ENCODE measurements around the gene FGF11. TPM values are rescaled to one million over a fixed set of nuclear protein-coding genes. Genes with fewer than 3 reads are reported as not detected.

Gene FGF11
- 0.32 and 3.9 TPM in 2 replicates for total RNA-seq

- TF ChIP-seq CTCF (IDR thresholded peaks at IDR 0.05; ENCODE audit: insufficient read depth, low read depth, low read length), result no peak
- no peak for DNase-seq (ENCODE audit: low read depth)
- peak within 1 kb of the TSS; percentile 60 for H3K4me3 ChIP-seq (ENCODE audit: low read depth, low read length)
Measured at GRCh38 chr17:7439462-7440112, at the start of gene FGF11. Gene FGF11, plus strand, starts transcription at chr17:7439512. Its CDS starts 109 bp downstream, at chr17:7439621.

GRCh38 chr17:7389924-7390910, 49.1 kb upstream of the FGF11 start:
- no peak for TF ChIP-seq CTCF (IDR thresholded peaks at IDR 0.05; ENCODE audit: insufficient read depth, low read depth, low read length)
- DNase-seq (ENCODE audit: low read depth), result no peak

GRCh38 chr17:7391307-7391706, 48.0 kb upstream of the FGF11 start:
- TF ChIP-seq CTCF (IDR thresholded peaks at IDR 0.05; ENCODE audit: insufficient read depth, low read depth, low read length), result no peak
- DNase-seq (ENCODE audit: low read depth), result no peak
- H3K4me3 ChIP-seq (ENCODE audit: low read depth, low read length), result no peak overlapping the region

More at GRCh38 chr17:7389924-7390910, 49.1 kb upstream of the FGF11 start:
- H3K4me3 ChIP-seq (ENCODE audit: low read depth, low read length), result no peak overlapping the region

GRCh38 chr17:7392696-7393612, 46.4 kb upstream of the FGF11 start:
- no peak for DNase-seq (ENCODE audit: low read depth)
- H3K4me3 ChIP-seq (ENCODE audit: low read depth, low read length), result peak overlapping the region; percentile 86
- TF ChIP-seq CTCF (IDR thresholded peaks at IDR 0.05; ENCODE audit: insufficient read depth, low read depth, low read length), result no peak

- H3K4me3 ChIP-seq (ENCODE audit: low read depth, low read length), result peak overlapping the region; percentile 86
- TF ChIP-seq CTCF (IDR thresholded peaks at IDR 0.05; ENCODE audit: insufficient read depth, low read depth, low read length), result peak; percentile 5
- DNase-seq (ENCODE audit: low read depth), result no peak
Measured at GRCh38 chr17:7393613-7394451, 45.5 kb upstream of the FGF11 start.
